ENCODE measurements around the gene RDX.

The RDX gene

GRCh38 chr11:110160437-110160836 lies 136.0 kb downstream of the RDX start:
- no peak overlapping the region for H3K4me3 ChIP-seq
- TF ChIP-seq, protein P1, sequence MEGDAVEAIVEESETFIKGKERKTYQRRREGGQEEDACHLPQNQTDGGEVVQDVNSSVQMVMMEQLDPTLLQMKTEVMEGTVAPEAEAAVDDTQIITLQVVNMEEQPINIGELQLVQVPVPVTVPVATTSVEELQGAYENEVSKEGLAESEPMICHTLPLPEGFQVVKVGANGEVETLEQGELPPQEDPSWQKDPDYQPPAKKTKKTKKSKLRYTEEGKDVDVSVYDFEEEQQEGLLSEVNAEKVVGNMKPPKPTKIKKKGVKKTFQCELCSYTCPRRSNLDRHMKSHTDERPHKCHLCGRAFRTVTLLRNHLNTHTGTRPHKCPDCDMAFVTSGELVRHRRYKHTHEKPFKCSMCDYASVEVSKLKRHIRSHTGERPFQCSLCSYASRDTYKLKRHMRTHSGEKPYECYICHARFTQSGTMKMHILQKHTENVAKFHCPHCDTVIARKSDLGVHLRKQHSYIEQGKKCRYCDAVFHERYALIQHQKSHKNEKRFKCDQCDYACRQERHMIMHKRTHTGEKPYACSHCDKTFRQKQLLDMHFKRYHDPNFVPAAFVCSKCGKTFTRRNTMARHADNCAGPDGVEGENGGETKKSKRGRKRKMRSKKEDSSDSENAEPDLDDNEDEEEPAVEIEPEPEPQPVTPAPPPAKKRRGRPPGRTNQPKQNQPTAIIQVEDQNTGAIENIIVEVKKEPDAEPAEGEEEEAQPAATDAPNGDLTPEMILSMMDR (IDR thresholded peaks at IDR 0.05) = no peak
- DNase-seq (ENCODE audit: low spot score) = no peak
- no peak overlapping the region for H3K27ac ChIP-seq

DNA sequence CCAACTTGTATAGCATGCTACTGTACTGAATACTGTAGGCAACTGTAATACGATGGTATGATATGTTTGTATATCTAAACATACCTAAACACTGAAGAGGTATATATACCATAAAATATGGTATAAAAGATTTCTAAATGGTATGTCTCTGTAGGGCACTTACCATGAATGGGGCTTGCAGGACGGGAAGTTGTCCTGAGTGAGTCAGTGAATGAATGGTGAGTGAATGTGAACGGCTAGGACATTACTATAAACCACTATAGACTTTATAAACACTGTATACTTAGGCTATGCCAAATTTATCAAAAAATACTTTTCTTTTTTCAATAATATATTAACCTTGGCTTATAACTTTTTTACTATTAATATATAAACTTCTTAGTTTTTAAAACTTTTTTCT lies 136.4 kb downstream of the RDX start:
- no peak for DNase-seq (ENCODE audit: low spot score)
- no peak overlapping the region for H3K4me3 ChIP-seq
- no peak overlapping the region for H3K27ac ChIP-seq
- TF ChIP-seq, protein P1 (IDR thresholded peaks at IDR 0.05) = no peak

- no peak for DNase-seq (ENCODE audit: low spot score)
- TF ChIP-seq, protein P1 (IDR thresholded peaks at IDR 0.05) = no peak
- Histone ChIP-seq H3K27ac (no peak overlapping the region), H3K4me3 (no peak overlapping the region)
Measured at GRCh38 chr11:110159476-110159875, 136.9 kb downstream of the RDX start.

GRCh38 chr11:110158317-110159200 lies 137.9 kb downstream of the RDX start:
- Histone ChIP-seq H3K27ac (no peak overlapping the region), H3K4me3 (no peak overlapping the region)
- TF ChIP-seq, protein P1 (IDR thresholded peaks at IDR 0.05) = no peak
- DNase-seq (ENCODE audit: low spot score) = no peak

DNA sequence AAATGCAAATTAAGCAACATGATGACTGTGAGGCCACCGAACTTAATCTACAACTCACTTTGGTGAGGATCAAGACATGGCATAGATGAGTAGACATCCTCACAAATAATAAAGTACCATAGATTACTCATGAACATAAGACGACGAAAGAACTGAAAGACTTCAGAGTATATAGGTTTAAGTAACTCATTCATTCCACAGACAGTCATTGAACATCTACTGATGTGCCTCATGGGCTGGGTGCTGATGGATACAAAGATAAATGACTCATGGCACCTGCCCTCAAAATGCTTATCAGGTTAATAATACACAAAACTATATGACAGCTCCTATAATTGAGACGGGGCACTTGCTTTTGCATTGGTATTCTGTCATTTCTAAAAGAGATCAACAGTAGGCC lies 139.9 kb downstream of the RDX start:
- TF ChIP-seq, protein P1 (IDR thresholded peaks at IDR 0.05) = no peak
- no peak for DNase-seq (ENCODE audit: low spot score)
- Histone ChIP-seq H3K27ac (no peak overlapping the region), H3K4me3 (no peak overlapping the region)

DNA sequence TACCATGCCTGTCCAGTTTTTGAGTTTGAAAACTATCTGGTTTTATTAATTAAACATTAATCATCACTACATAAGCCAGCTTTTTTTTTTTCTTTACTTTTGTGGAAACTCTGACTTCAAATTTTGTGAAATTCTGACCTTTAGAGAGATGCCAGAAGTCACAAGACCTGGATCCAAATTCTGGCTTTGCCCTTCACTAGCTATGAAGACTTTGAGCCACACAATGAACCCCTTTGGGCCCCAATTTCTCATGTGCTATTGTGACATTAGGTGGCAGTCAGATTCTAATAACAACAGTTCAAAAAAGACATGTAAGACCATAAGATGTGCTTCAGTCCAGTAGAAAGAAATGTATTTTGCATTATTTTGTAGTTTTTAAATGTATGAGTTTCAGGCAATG lies 142.9 kb downstream of the RDX start:
- H3K4me3 ChIP-seq = no peak overlapping the region
- H3K27ac ChIP-seq = no peak overlapping the region
- no peak for DNase-seq (ENCODE audit: low spot score)
- TF ChIP-seq, protein P1 (IDR thresholded peaks at IDR 0.05) = no peak

GRCh38 chr11:110152199-110152598 lies 144.2 kb downstream of the RDX start:
- H3K4me3 ChIP-seq = no peak overlapping the region
- no peak for DNase-seq (ENCODE audit: low spot score)
- no peak overlapping the region for H3K27ac ChIP-seq
- TF ChIP-seq, protein P1 (IDR thresholded peaks at IDR 0.05) = no peak
